Sciatic nerve (tissue), 2 donors: Measurements from ENCODE around the gene ST3GAL3. TPM values are rescaled to one million over a fixed set of nuclear protein-coding genes. Genes with fewer than 3 reads are reported as not detected.
"Not testable (repeated sequence)": the region's sequence is repeated elsewhere in the genome, so short reads cannot be mapped to it uniquely, and the experiment has no call there.

Experiments used
- ATAC-seq: fragments of 200-7000 bp; cut with Tn5 transposase; one replicate; pipeline ENCODE4 v1.9.1; 2020; ENCODE audit warnings: mild to moderate bottlenecking, moderate library complexity
- DNase-seq: peaks from one replicate; pipeline ENCODE4 v3.0.0-alpha.2; 2020; ENCODE audit warnings: low spot score
- intact Hi-C: fragments of 100-400 bp; cut with DNase I; formaldehyde crosslinking; loops from one replicate; pipeline ENCODE4 v1.14.2; 2022
- total RNA-seq: library from RNA; stranded (reverse); fragmentation: NEBNext Ultra II Directional; extraction: Animal tissue kit (Norgen Biotek cat#: 25700); gene quantifications from one replicate; pipeline ENCODE4 v1.2.1, GENCODE V29; 2021
- donor health status: DM: no; HTN: no; CAD: no.
- donor health status: DM: no; HTN: no; CAD: no.

ST3GAL3 gene
- total RNA-seq, 1 donor from 2014 or later = 35.8 TPM

GRCh38 chr1:43803105-43803504, 95.8 kb downstream of the ST3GAL3 start:
- DNase-seq (no peak), ATAC-seq (no peak)
- intact Hi-C loops = no loop called here

- intact Hi-C loops = no loop called here
- ATAC-seq (no peak), DNase-seq (no peak)
Observed at GRCh38 chr1:43803646-43804045, 96.3 kb downstream of the ST3GAL3 start.

GRCh38 chr1:43804569-43804968, 97.2 kb downstream of the ST3GAL3 start:
- intact Hi-C loops = no loop called here
- DNase-seq = no peak
- no peak for ATAC-seq

DNA sequence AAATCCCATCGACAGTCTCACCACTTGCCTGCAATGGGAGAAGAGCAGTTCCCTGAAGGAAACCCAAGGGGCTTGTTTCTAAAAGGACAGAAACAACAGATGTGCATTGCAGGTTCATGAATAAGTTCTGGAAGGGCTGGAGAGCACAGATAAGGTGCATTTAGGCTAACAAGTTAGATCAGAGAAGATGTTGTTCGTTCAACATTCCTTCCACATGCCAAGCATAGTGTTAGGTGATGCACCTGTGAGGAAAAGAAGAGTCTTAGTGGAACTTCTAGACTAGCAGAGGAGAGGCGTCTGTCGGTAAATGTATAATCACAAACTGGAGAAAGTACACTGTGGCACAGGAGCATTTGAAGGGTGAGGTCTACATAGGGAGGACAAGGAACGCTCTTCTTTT, 98.0 kb downstream of the ST3GAL3 start:
- intact Hi-C loops = no loop called here
- no peak for ATAC-seq

DNA sequence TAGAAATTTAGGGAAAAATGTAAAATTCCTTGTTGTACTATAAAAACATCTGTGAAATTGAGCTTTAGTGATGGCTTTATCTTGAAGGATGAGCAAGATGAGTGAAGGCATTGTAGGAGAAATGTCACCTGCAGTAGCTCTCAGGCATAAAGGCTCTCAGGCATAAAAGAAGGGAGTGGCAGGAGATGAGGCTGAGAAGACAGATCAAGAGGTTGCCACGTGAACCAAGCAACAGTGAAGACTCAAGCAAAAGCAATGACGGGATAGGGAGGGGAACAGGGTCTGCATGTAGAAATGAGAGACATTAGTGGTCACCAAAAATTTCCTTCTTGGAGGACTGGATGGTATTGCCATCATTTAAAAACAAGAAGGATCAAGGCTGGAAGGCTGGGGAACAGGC, 98.8 kb downstream of the ST3GAL3 start:
- no peak for DNase-seq
- no peak for ATAC-seq
- intact Hi-C loops = no loop called here

More for the DNA sequence above, 98.0 kb downstream of the ST3GAL3 start:
- DNase-seq = no peak

DNA sequence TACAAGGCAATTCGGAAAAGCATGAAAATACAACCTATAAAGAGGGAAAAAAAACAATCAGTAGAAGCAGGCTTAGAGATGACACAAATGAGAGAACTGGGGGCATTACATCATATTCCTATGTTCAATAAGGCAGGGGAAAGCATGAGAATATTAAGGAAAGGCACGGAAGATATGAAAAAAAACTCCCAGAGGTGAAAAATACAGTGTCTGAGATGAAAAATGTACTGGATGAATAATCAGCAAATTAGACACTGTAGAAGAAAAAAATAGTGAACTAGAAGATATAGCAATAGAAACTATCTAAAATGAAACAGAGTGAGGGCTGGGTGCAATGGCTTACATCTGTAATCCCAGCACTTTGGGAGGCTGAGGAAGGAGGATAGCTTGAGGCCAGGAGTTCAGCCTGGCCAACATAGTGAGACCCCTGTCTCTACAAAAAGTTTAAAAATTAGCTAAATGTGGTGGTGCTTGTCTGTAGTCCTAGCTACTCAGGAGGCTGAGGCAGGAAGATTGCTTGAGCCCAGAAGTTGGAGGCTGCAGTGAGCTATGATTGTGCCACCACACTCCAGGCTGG, 101.8 kb downstream of the ST3GAL3 start:
- intact Hi-C loops = no loop called here

DNA sequence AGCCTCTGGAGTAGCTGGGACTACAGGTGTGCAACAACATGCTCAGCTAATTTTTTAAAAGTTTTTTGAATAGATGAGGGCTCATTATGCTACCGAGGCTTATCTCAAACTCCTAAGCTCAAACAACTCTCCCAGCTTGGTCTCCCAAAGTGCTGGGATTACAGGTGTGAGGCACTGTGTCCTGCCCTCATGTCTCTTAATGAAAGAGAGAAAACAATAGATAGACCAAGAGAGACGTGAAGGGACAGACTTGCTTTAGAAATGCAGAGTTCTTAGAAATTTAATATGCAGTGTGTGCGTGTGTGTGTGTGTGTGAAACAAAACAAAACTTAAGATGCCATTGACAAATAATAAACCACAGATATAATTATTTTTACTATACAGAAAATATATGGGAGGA, 105.2 kb downstream of the ST3GAL3 start:
- ATAC-seq (no peak), DNase-seq (no peak)
- intact Hi-C loops = no loop called here

More for the DNA sequence above, 101.8 kb downstream of the ST3GAL3 start:
- DNase-seq (no peak), ATAC-seq (no peak)

GRCh38 chr1:43814401-43814800, 107.1 kb downstream of the ST3GAL3 start:
- no peak for DNase-seq
- no peak for ATAC-seq

GRCh38 chr1:43817304-43817939, 110.1 kb downstream of the ST3GAL3 start:
- no peak for ATAC-seq
- intact Hi-C loops = no loop called here

More at GRCh38 chr1:43814401-43814800, 107.1 kb downstream of the ST3GAL3 start:
- intact Hi-C loops = no loop called here

DNA sequence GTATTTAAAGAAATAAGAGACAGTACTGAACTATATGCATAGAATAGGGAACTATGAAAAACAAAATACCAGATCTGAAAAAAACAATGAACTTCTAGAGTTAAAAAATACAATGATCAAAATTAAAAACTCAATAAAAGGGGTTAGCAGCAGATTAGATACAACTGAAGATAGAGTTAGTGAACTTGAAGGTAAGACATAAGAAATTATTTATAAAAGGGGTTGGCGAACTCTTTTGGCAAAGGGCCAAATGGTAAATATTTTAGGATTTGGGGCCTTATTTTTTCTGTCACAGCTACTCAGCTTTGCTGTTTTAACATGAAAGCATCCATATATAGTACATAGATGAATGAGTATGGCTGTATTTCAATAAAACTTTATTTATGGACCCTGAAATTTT, 111.4 kb downstream of the ST3GAL3 start:
- DNase-seq (no peak), ATAC-seq (no peak)
- intact Hi-C loops = no loop called here

More at GRCh38 chr1:43817304-43817939, 110.1 kb downstream of the ST3GAL3 start:
- no peak for DNase-seq

GRCh38 chr1:43819357-43819756, 112.0 kb downstream of the ST3GAL3 start:
- ATAC-seq = no peak
- no peak for DNase-seq
- intact Hi-C loops = no loop called here

DNA sequence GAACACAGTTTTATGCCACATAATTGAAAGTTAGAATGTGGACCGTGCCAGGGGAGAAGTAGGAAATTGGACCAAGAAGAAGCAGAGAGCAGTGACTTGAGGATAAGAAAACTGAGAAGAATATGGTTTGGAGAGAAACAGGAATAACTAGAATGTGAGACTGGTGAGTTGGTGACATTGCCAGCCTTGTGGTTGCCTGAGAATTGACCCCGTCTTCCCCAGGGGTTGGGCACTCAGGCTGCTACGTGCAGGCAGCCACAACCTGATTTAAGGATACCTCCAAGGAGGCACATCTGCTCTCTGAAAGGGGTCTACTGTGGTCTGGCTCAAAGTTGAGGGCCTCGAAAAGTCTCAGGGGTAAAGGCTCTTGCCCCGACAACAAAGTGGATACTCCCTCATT, 114.1 kb downstream of the ST3GAL3 start:
- intact Hi-C loops = no loop called here
- no peak for ATAC-seq
- DNase-seq = no peak

DNA sequence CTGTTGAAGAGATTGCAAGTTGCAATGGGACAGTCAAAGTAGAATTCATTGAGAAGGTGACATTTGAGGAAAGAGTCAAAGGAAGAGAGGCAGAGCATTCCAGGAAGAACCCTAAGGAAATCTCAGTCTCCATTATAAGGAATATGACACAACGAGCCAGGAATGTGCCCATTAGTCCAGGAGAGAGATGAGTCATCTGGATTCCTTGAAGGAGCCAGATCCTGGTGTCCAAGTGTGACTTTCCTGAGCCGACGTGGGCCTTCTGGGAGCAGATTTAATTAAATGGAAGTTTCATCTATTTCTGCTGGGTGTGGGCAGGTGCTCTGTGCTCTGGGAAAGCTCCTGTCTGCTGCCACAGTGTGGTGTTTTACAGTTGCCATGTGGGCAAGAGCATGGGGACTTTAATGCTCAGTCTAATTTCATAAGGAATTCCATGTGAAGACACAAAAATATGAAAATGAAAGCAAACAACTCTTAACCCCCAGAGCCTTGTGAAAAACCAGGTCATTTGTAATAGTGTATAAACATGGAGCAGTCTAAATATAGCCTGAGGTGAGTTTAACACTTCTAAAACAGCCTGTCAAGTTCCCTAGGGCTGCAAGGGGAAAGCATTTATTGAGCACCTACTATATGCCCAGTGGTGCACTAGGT, 114.8 kb downstream of the ST3GAL3 start:
- ATAC-seq = peak; percentile 79
- intact Hi-C loops = no loop called here
- DNase-seq = no peak

- DNase-seq (no peak), ATAC-seq (no peak)
- intact Hi-C loops = no loop called here
Observed at GRCh38 chr1:43824795-43825194, 117.5 kb downstream of the ST3GAL3 start.

GRCh38 chr1:43828574-43828973, 121.2 kb downstream of the ST3GAL3 start:
- intact Hi-C loops = no loop called here
- no peak for ATAC-seq
- no peak for DNase-seq

- intact Hi-C loops = no loop called here
- DNase-seq (no peak), ATAC-seq (no peak)
Observed at GRCh38 chr1:43830802-43831201, 123.5 kb downstream of the ST3GAL3 start.

GRCh38 chr1:43831851-43832250, 124.5 kb downstream of the ST3GAL3 start:
- no peak for ATAC-seq
- DNase-seq = no peak
- intact Hi-C loops = no loop called here

DNA sequence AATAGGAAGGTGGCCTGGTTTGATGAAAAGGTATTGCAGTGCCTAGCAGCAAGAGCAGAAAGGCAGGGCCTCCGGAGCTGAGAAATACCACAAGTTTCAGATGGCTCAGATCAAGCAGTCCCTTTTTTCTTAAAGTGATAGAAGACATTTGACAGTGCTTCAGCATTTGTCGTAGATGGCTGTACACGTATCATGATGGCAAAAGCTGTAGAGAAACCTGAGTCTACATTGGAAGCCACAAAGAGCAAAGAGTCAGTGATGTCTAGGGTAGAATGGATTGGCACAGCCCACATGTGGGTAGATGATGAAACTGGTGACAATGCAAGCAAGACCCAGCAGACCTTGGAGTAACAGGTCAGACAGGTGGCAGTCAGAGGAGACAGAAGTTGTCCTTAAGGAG, 124.9 kb downstream of the ST3GAL3 start:
- intact Hi-C loops = no loop called here
- DNase-seq (no peak), ATAC-seq (no peak)

- DNase-seq (no peak), ATAC-seq (no peak)
- intact Hi-C loops = no loop called here
Observed at GRCh38 chr1:43832998-43833397, 125.7 kb downstream of the ST3GAL3 start.

DNA sequence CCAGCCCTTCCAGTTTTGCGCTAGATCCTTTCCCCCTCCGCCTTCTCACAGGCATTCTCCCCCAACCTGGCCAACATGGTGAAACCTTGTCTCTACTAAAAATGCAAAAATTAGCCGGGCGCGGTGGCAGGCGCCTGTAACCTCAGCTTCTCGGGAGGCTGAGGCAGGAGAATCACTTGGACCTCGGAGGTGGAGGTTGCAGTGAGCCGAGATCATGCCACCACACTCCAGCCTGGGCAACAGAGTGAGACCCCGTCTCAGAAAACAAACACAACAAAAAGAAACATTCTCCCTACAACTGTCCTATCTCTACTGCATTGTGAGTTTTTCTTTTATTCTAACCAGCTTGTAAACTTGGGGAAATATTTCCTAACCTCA, 126.6 kb downstream of the ST3GAL3 start:
- ATAC-seq, intact Hi-C loops, DNase-seq: not testable (repeated sequence)
